Measurements from ENCODE around the gene SMARCC2.

The SMARCC2 gene

GRCh38 chr12:56160894-56161689 lies 28.2 kb downstream of the SMARCC2 start:
- peak overlapping the region; percentile 93 to 98 for H3K4me3 ChIP-seq (replicated peaks in 1 of 2; ENCODE audit: low read depth in 2 of 2, low read length in 2 of 2)
- TF ChIP-seq, protein P1, sequence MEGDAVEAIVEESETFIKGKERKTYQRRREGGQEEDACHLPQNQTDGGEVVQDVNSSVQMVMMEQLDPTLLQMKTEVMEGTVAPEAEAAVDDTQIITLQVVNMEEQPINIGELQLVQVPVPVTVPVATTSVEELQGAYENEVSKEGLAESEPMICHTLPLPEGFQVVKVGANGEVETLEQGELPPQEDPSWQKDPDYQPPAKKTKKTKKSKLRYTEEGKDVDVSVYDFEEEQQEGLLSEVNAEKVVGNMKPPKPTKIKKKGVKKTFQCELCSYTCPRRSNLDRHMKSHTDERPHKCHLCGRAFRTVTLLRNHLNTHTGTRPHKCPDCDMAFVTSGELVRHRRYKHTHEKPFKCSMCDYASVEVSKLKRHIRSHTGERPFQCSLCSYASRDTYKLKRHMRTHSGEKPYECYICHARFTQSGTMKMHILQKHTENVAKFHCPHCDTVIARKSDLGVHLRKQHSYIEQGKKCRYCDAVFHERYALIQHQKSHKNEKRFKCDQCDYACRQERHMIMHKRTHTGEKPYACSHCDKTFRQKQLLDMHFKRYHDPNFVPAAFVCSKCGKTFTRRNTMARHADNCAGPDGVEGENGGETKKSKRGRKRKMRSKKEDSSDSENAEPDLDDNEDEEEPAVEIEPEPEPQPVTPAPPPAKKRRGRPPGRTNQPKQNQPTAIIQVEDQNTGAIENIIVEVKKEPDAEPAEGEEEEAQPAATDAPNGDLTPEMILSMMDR (IDR thresholded peaks at IDR 0.05; ENCODE audit: low read depth, low read length), result no peak
- DNase-seq (ENCODE audit: low read depth in 2 of 2), result no peak

- H3K4me3 ChIP-seq (replicated peaks in 1 of 2; ENCODE audit: low read depth in 2 of 2, low read length in 2 of 2), result peak overlapping the region; percentile 93 to 98
- TF ChIP-seq, protein P1 (IDR thresholded peaks at IDR 0.05; ENCODE audit: low read depth, low read length), result no peak
- peak; percentile 56 to 68 for DNase-seq (ENCODE audit: low read depth in 2 of 2)
Observed at GRCh38 chr12:56160193-56160763, 29.0 kb downstream of the SMARCC2 start.

GRCh38 chr12:56159482-56160192 lies 29.6 kb downstream of the SMARCC2 start:
- peak overlapping the region; percentile 93 to 98 for H3K4me3 ChIP-seq (replicated peaks in 1 of 2; ENCODE audit: low read depth in 2 of 2, low read length in 2 of 2)
- peak in 1 of 2 donors; percentile 7 for DNase-seq (ENCODE audit: low read depth in 2 of 2)
- TF ChIP-seq, protein P1 (IDR thresholded peaks at IDR 0.05; ENCODE audit: low read depth, low read length), result no peak

GRCh38 chr12:56158926-56159461 lies 30.3 kb downstream of the SMARCC2 start:
- peak overlapping the region; percentile 93 to 98 for H3K4me3 ChIP-seq (replicated peaks in 1 of 2; ENCODE audit: low read depth in 2 of 2, low read length in 2 of 2)
- TF ChIP-seq, protein P1 (IDR thresholded peaks at IDR 0.05; ENCODE audit: low read depth, low read length), result no peak
- DNase-seq (ENCODE audit: low read depth in 2 of 2), result peak; percentile 80 to 86

- H3K4me3 ChIP-seq (replicated peaks in 1 of 2; ENCODE audit: low read depth in 2 of 2, low read length in 2 of 2), result peak within 1 kb of the TSS; percentile 93 to 98
- peak; percentile 98 to 99 for DNase-seq (ENCODE audit: low read depth in 2 of 2)
- TF ChIP-seq, protein P1 (IDR thresholded peaks at IDR 0.05; ENCODE audit: low read depth, low read length), result no peak
Observed at GRCh38 chr12:56158029-56158925, 31.0 kb downstream of the SMARCC2 start, which contains the start of gene MYL6. Gene MYL6, plus strand, starts transcription at chr12:56158359. Its CDS starts 43 bp downstream, at chr12:56158402.

Measured in cardiac fibroblast (primary cell).